ENCODE data around the gene IL4R.
A peak's percentile ranks its signal among the peaks of the same experiment; 100 is the strongest.
"Not testable (repeated sequence)": the region's sequence is repeated elsewhere in the genome, so short reads cannot be mapped to it uniquely, and the experiment has no call there.

The IL4R gene

DNA sequence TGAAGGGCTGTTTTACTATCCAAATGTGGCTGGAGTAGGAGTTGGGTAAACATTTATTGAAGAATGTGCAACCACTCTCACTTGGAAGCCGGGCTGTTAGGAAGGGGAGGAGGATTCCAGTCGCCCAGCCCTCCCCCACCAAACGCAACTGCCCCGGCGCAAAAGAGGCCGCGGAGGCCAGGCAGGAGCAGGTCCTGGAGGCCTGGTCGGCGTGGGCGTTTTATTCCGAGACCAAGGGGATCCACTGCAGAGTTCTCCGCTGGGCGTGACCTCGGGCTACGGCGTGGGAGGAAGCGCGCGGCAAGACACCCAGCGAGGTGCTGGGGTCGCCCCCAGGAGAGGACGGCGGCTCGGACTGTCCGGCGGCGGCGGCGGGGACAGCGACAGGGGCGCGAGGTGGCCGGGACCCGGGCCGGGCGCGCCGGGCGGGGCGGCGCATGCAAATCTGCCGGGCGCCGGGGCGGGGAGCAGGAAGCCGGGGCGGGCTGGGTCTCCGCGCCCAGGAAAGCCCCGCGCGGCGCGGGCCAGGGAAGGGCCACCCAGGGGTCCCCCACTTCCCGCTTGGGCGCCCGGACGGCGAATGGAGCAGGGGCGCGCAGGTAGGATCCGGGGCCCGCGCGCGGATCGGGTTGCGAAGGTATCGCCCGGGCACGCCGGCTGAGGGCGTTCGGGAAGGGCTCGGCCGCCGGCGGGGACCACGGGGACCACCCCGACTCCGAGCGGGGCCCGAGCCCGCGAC, at the start of gene IL4R:
Gene IL4R, plus strand, starts transcription at position 553 of the 739 bp plus-strand sequence. CDS start 26,230 bp downstream, outside the sequence.
- no peaks in the 10 kb centered on the region for H3K9me3 Mint-ChIP-seq
- peak within 1 kb of the TSS; percentile 100 for H3K27ac Mint-ChIP-seq
- H3K4me1 Mint-ChIP-seq (ENCODE audit: low read depth), result peaks cover 69% of the 10 kb centered on the region
- no peaks in the 10 kb centered on the region for H3K27me3 Mint-ChIP-seq
- peaks cover 43% of the 10 kb centered on the region for H3K36me3 Mint-ChIP-seq (ENCODE audit: low read depth)
- peak within 1 kb of the TSS; percentile 99 for H3K4me3 Mint-ChIP-seq

DNA sequence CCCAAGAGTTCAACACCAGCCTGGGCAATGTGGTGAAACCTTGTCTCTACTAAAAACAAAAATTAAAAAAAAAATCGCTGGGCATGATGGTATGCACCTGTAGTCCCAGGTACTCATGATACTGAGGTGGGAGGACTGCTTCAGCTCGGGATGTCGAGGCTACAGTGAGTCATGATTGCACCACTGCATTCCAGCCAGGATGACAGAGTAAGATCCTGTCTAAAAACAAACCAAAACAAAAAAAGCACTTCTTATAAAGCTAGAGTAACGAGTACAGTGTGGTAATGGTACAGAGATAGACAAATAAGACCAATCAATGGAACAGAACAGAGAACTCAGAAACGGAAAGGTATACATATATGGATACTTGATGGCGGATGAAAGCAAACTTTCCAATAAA, 49.6 kb upstream of the IL4R start:
- Mint-ChIP-seq H3K4me3 (no peak overlapping the region), H3K27me3 (no peaks in the 10 kb centered on the region), H3K4me1 (ENCODE audit: low read depth) (peaks cover 79% of the 10 kb centered on the region), H3K27ac (peak overlapping the region; percentile 76), H3K9me3 (no peaks in the 10 kb centered on the region), H3K36me3 (ENCODE audit: low read depth) (peaks cover 39% of the 10 kb centered on the region)

DNA sequence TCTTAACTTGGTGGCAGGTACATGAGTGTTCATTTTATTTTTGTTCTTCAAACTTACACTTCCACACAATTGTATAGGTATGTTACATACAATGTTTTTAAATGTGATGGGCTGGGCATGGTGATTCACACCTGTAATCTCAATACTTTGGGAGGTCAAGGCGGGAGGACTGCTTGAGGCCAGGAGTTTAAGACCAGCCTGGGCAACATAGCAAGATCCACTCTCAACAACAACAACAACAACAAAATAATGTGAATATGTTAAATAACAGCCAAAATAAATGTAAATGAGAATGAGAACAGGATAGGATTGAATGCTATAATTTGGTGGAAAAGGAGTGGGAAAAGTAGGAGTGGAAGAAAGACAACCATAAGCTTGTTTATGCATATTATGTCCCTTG, 47.8 kb upstream of the IL4R start:
- Mint-ChIP-seq H3K36me3 (ENCODE audit: low read depth) (peaks cover 39% of the 10 kb centered on the region), H3K27me3 (no peaks in the 10 kb centered on the region), H3K9me3 (no peaks in the 10 kb centered on the region), H3K27ac (peak overlapping the region; percentile 78), H3K4me1 (ENCODE audit: low read depth) (peaks cover 86% of the 10 kb centered on the region), H3K4me3 (peak overlapping the region; percentile 54)

DNA sequence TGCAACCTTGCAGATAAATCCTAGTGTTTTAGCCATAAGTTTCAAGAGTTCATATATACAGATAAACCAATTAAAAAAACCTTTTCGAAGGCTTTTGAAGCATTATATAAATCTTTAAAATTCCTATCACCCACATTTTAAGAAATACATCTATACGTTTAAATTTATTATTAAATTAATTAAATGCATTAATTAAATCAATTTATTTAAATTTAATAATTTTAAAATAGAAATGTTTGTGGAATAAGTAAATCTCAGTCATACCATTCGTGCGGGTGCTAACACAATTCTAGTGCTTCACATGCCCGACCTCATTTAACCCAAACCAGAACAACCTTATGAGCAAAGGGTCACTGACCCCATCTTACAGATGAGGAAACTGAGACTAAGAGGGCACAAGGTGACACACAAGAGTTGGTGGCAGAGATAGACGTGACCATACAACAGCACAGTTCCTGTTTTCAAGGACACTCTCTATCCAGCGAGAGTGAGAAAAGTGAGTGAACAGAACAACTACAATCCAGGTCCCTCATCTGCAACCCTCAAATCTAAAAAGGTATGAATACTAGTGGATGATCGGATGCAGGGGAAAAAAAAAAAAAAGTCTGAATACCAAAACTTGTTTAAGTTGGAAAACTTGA, 46.6 kb upstream of the IL4R start:
- H3K9me3 Mint-ChIP-seq, result peaks cover 2% of the 10 kb centered on the region
- H3K36me3 Mint-ChIP-seq (ENCODE audit: low read depth), result peaks cover 48% of the 10 kb centered on the region
- H3K4me3 Mint-ChIP-seq, result peak overlapping the region; percentile 93
- H3K4me1 Mint-ChIP-seq (ENCODE audit: low read depth), result peaks cover 89% of the 10 kb centered on the region
- H3K27me3 Mint-ChIP-seq, result no peaks in the 10 kb centered on the region
- H3K27ac Mint-ChIP-seq, result peak overlapping the region; percentile 97

DNA sequence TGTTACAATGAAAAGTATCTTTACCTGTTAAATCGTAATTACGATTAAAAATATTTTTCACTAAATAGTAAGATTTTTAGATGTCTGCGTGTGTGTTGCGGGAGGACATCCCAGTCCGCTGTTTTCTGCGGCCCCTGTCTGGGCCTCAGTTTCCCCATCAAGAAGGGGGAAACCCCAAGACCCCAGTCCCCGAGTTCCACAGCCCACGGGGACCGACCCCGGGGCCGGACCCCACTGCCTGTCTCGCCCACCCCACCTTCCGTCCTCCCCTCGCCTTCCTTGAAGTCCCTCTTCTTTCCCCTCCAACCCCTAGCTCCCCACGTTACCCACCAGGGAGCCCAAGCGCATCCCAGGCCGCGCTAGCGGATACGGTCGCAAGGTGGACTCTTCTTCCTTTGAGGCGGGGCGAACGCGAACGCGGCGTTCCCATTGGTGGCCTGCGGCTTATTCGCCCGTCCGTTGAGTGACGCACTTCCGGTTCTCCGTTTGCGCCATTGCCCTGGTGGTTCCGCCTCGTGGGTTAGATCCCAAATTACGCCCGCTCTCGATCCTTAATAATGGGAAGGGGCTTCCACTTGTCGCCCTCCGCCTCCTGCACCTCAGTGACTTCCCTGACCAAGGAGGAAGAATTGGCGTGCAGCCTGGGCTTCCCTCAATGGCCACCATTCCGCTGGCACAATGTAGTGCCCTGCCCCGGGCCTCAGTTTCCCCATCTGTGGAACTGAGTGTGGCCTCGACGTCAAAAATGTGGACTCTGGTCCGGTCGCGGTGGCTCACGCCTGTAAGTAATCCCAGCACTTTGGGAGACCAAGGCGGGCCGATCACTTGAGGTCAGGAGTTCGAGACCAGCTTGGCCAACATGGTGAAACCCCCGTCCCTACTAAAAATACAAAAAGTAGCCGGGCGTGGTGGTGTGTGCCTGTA, 45.1 kb upstream of the IL4R start, which contains the start of gene NSMCE1:
Gene NSMCE1, minus strand, starts transcription at position 397 of the 924 bp plus-strand sequence. CDS start 11,202 bp downstream, outside the sequence.
- peaks cover 87% of the 10 kb centered on the region for H3K4me1 Mint-ChIP-seq (ENCODE audit: low read depth)
- peak within 1 kb of the TSS; percentile 93 for H3K4me3 Mint-ChIP-seq
- H3K36me3 Mint-ChIP-seq (ENCODE audit: low read depth), result peaks cover 40% of the 10 kb centered on the region
- peak within 1 kb of the TSS; percentile 97 for H3K27ac Mint-ChIP-seq
- peaks cover 3% of the 10 kb centered on the region for H3K9me3 Mint-ChIP-seq
- no peaks in the 10 kb centered on the region for H3K27me3 Mint-ChIP-seq

GRCh38 chr16:27269300-27270150, 44.2 kb upstream of the IL4R start:
- Mint-ChIP-seq H3K4me1 (ENCODE audit: low read depth) (peaks cover 87% of the 10 kb centered on the region), H3K27me3 (no peaks in the 10 kb centered on the region), H3K4me3 (peak overlapping the region; percentile 93)

DNA sequence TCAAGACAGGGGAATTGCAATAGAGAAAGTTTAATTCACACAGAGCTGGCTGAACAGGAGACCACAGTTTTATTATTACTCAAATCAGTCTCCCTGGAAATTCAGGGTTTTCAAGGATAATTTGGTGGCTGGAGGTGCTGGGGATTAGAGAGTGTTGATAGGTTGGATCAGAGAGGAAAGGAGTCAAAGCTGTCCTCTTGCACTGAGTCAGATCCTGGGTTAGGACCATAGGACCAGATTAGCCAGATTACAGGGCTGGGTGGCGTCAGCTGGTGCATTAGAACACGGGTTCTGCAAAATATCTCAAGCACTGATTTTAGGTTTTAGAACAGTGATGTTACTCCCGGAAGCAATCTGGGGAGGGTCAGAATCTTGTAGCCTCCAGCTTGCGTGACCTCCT, 43.4 kb upstream of the IL4R start:
- H3K9me3 Mint-ChIP-seq, result peaks cover 3% of the 10 kb centered on the region
- H3K4me3 Mint-ChIP-seq, result peak overlapping the region; percentile 24
- H3K27me3 Mint-ChIP-seq, result no peaks in the 10 kb centered on the region
- H3K36me3 Mint-ChIP-seq (ENCODE audit: low read depth), result peaks cover 39% of the 10 kb centered on the region
- H3K4me1 Mint-ChIP-seq (ENCODE audit: low read depth), result peaks cover 84% of the 10 kb centered on the region
- no peak overlapping the region for H3K27ac Mint-ChIP-seq

More at GRCh38 chr16:27269300-27270150, 44.2 kb upstream of the IL4R start:
- H3K27ac Mint-ChIP-seq, result peak overlapping the region; percentile 97
- peaks cover 3% of the 10 kb centered on the region for H3K9me3 Mint-ChIP-seq
- peaks cover 40% of the 10 kb centered on the region for H3K36me3 Mint-ChIP-seq (ENCODE audit: low read depth)

GRCh38 chr16:27272076-27272475, 41.7 kb upstream of the IL4R start:
- peaks cover 3% of the 10 kb centered on the region for H3K9me3 Mint-ChIP-seq
- H3K4me3 Mint-ChIP-seq, result peak overlapping the region; percentile 40
- H3K27ac Mint-ChIP-seq, result peak overlapping the region; percentile 88
- H3K27me3 Mint-ChIP-seq, result no peaks in the 10 kb centered on the region
- H3K4me1 Mint-ChIP-seq (ENCODE audit: low read depth), result peaks cover 86% of the 10 kb centered on the region
- peaks cover 30% of the 10 kb centered on the region for H3K36me3 Mint-ChIP-seq (ENCODE audit: low read depth)

DNA sequence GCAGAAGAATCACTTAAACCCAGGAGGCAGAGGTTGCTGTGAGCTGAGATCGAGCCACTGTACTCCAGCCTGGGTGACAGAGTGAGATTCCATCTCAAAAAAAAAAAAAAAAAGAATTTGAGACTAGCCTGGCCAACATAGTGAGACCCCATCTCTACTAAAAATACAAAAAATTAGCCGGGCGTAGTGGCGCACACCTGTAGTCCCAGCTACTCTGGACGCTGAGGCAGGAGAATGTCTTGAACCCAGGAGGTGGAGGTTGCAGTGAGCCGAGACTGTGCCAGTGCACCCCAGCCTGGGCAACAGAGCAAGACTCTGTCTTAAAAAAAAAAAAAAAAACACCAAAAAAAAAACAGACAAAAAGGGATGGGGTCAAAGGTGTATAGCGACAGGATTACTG, 41.1 kb upstream of the IL4R start:
- H3K4me3 Mint-ChIP-seq, H3K9me3 Mint-ChIP-seq, H3K27me3 Mint-ChIP-seq: not testable (repeated sequence)
- H3K4me1 Mint-ChIP-seq (ENCODE audit: low read depth), result peaks cover 81% of the 10 kb centered on the region
- peak overlapping the region; percentile 99 for H3K27ac Mint-ChIP-seq
- H3K36me3 Mint-ChIP-seq (ENCODE audit: low read depth), result peaks cover 26% of the 10 kb centered on the region

DNA sequence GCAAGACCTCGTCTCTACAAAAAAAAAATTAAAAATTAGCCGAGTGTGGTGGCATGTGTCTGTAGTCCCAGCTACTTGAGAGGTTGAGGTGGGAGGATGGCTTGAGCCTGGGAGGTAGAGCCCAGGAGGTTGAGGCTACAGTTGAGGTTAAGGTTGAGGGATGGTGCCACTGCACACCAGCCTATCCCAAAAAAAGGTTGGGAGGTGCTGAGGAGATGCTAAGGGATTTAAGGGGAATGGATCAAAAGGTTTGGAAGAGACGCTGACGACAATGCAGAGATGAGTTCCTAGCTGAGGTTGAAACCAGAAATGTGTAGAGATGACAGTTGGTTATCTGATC, 40.5 kb upstream of the IL4R start:
- no peaks in the 10 kb centered on the region for H3K27me3 Mint-ChIP-seq
- peaks cover 21% of the 10 kb centered on the region for H3K36me3 Mint-ChIP-seq (ENCODE audit: low read depth)
- H3K9me3 Mint-ChIP-seq, result peaks cover 3% of the 10 kb centered on the region
- peak overlapping the region; percentile 99 for H3K27ac Mint-ChIP-seq
- H3K4me3 Mint-ChIP-seq, result peak overlapping the region; percentile 70
- peaks cover 78% of the 10 kb centered on the region for H3K4me1 Mint-ChIP-seq (ENCODE audit: low read depth)

DNA sequence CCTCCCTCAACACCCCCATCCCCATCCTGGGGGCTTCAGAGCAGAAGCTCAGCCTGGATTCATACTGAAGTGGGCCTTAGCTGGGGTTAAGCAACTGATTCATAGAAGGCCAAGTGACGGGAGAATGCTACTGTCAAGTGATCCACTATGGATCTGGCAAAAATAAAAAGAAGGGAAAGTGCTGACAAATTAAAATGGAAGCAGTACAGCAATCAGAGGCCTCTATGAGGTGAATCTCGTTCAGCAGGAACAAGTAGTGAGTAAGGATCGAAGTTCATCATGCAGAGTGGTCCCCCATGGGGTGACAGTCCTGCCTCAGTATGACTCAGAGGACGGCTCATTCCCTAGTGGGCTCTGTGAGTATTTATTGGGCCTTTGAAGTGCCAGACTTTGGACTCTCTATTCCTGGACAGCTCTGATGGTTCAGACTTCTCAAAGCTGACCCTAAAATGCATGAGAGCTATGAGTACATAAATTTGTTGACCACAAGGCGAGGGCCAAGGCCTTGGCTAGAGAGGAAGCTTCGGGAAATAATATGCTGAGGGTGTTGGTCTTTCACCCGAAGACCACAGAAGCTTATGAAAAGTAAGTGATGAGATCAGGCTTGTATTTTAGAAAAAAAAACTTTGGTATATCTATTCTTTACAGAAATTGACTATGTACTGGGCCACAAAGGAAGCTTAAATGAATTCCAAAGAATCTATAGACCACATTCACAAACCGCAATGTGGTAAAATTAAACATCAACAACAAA, 39.9 kb upstream of the IL4R start:
- H3K27me3 Mint-ChIP-seq, result no peaks in the 10 kb centered on the region
- H3K9me3 Mint-ChIP-seq, result peaks cover 3% of the 10 kb centered on the region
- H3K4me1 Mint-ChIP-seq (ENCODE audit: low read depth), result peaks cover 75% of the 10 kb centered on the region

DNA sequence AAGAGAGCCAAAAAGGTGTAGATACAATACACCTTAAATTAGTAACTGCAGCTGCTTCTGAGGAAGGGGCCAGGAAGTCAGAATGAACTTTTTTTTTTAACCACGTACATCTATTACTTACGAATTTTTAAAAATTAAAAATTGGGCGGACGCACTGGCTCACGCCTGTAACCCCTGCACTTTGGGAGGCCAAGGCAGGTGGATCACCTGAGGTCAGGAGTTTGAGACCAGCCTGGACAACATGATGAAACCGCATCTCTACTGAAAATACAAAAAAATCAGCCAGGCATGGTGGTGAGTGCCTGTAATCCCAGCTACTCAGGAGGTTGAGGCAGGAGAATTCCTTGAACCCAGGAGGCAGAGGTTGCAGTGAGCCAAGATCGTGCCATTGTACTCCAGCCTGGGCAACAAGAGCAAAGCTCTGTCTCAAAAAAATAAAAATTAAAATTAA, 39.3 kb upstream of the IL4R start:
- Mint-ChIP-seq H3K4me1 (ENCODE audit: low read depth) (peaks cover 71% of the 10 kb centered on the region), H3K4me3 (peak overlapping the region; percentile 70), H3K27ac (peak overlapping the region; percentile 99), H3K36me3 (ENCODE audit: low read depth) (peaks cover 21% of the 10 kb centered on the region)
- H3K9me3 Mint-ChIP-seq, H3K27me3 Mint-ChIP-seq: not testable (repeated sequence)

More for the DNA sequence above, 39.9 kb upstream of the IL4R start:
- H3K4me3 Mint-ChIP-seq, result peak overlapping the region; percentile 70
- H3K36me3 Mint-ChIP-seq (ENCODE audit: low read depth), result peaks cover 21% of the 10 kb centered on the region
- H3K27ac Mint-ChIP-seq, result peak overlapping the region; percentile 99

- H3K4me1 Mint-ChIP-seq (ENCODE audit: low read depth), result peaks cover 61% of the 10 kb centered on the region
- H3K4me3 Mint-ChIP-seq, result no peak overlapping the region
- peak overlapping the region; percentile 16 for H3K27ac Mint-ChIP-seq
- H3K36me3 Mint-ChIP-seq (ENCODE audit: low read depth), result peaks cover 18% of the 10 kb centered on the region
- no peaks in the 10 kb centered on the region for H3K27me3 Mint-ChIP-seq
- H3K9me3 Mint-ChIP-seq, result peaks cover 3% of the 10 kb centered on the region
Measured at GRCh38 chr16:27275394-27275793, 38.4 kb upstream of the IL4R start.
